Esophagus muscularis mucosa (tissue), 4 donors: Measurements from ENCODE around the gene SSTR5. TPM values are rescaled to one million over a fixed set of nuclear protein-coding genes. Genes with fewer than 3 reads are reported as not detected.
"Not testable (repeated sequence)": the region's sequence is repeated elsewhere in the genome, so short reads cannot be mapped to it uniquely, and the experiment has no call there.

Experiments used
- DNase-seq: peaks from one replicate; pipeline ENCODE4 v3.0.0-alpha.2; 2017; ENCODE audit errors: extremely low spot score
- H3K27ac ChIP-seq, 4 donors: fragments of 200-600 bp; sonication (generic); replicated peaks in 1 of 4; 1 replicate in 3 of 4; 2 replicates in 1 of 4; pipeline ENCODE4 v1.5.1; 2016 to 2019; ENCODE audit warnings: mild to moderate bottlenecking in 1 of 4
- H3K27me3 ChIP-seq, 4 donors: fragments of 200-600 bp; sonication (generic); one replicate each; pipeline versions ENCODE4 v1.5.1 to v1.6.0; 2016 to 2019
- H3K36me3 ChIP-seq, 4 donors: fragments of 200-600 bp; sonication (generic); one replicate each; pipeline ENCODE4 v1.5.1; 2016 to 2019
- H3K4me1 ChIP-seq, 4 donors: fragments of 200-600 bp; sonication (generic); one replicate each; pipeline ENCODE4 v1.5.1; 2016 to 2019
- H3K4me3 ChIP-seq, 4 donors: fragments of 200-600 bp; sonication (generic); 1 replicate in 2 of 4; 2 replicates in 2 of 4; pipeline ENCODE4 v1.5.1; 2016 to 2019; ENCODE audit warnings: mild to moderate bottlenecking in 4 of 4, moderate library complexity in 1 of 4
- H3K9me3 ChIP-seq, 4 donors: fragments of 200-600 bp; sonication (generic); 1 replicate in 3 of 4; 2 replicates in 1 of 4; pipeline ENCODE4 v1.5.1; 2016 to 2019
- EP300 ChIP-seq: sonication (generic); formaldehyde crosslinking; IDR thresholded peaks from one replicate; pipeline ENCODE4 v1.6.1; 2017; ENCODE audit warnings: antibody characterized with exemption
- POLR2A ChIP-seq: fragments of 450-650 bp; IDR thresholded peaks from one replicate; pipeline ENCODE4 v1.6.1; 2017; ENCODE audit warnings: antibody characterized with exemption, moderate library complexity, mild to moderate bottlenecking, low read depth
- POLR2AphosphoS5 ChIP-seq, 2 donors: sonication (generic); formaldehyde crosslinking; IDR thresholded peaks; one replicate each; pipeline ENCODE4 v1.6.1; 2017; ENCODE audit warnings: antibody characterized with exemption in 2 of 2
- WGBS: methylation state at CpG from one replicate; pipeline ENCODE4 v1.1.5; 2018; 5-methylcytosine and 5-hydroxymethylcytosine counted together
- intact Hi-C: fragments of 100-400 bp; cut with DNase I; formaldehyde crosslinking; loops from one replicate; pipeline ENCODE4 v1.15.1; 2023
- total RNA-seq, 4 donors: library from RNA; depleted of rRNA; stranded (reverse); fragments of >200 nt; gene quantifications; one replicate each; pipeline versions ENCODE4 v1.1.0 to v1.2.1, GENCODE V29; 2016
- TF ChIP-seq, protein P1 (sequence below), 3 experiments: fragments of 200-600 bp in 2 of 3; fragments of 450-650 bp in 1 of 3; sonication (generic) in 2 of 3; IDR thresholded peaks; one replicate each; pipeline ENCODE4 v1.5.1; 2017 to 2019; ENCODE audit warnings: antibody characterized with exemption in 3 of 3, mild to moderate bottlenecking in 2 of 3, moderate library complexity in 1 of 3

The SSTR5 gene
- total RNA-seq, 4 donors from 2014 or later: not detected

DNA sequence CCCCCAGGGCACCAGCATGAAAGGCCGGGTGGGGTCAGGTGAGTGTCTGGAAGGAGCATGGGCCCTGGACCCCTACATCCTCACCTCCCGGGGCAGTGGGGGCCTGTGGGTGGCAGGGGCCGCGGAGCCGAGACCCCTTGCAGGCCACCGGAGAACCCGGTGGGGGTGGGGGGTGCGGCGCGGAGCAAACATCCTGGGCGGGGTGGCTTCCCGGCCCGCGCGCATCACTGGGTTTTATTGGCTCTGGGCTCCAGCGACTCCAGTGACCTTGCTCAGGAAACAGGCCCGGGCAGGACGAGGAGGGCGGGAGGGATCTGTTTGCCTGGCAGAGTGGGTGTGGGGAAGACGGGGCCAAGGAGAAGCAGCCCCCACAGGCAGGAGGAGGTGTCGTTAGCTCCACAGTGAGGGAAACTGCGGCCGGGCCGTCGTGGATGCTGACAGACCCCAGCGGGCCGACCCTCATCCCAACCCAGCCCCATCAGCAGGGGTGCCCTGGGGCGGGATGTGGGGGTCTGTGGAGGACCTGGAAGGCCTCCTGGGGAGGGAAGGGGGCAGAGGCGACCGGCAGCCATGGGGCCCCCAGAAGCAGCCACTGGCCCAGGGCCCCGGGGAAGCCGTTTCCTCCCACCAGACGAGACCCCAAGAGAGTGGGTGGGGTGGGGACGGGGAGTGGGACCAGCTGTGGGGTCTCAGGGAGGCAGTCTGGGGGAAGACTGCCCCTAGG, 10.6 kb downstream of the SSTR5 start:
- Histone ChIP-seq H3K27me3 (peaks cover 0 to 100% (median 34%) of the 10 kb centered on the region in 4 donors), H3K9me3 (peaks cover 0 to 30% (median 24%) of the 10 kb centered on the region in 4 donors), H3K27ac (no peak overlapping the region), H3K36me3 (no peaks in the 10 kb centered on the region), H3K4me1 (peaks cover 0 to 9% (median 4%) of the 10 kb centered on the region in 4 donors), H3K4me3 (no peak overlapping the region)
- intact Hi-C loops: no loop called here
- 70% methylated on average over 18 of the region's 34 CpGs for WGBS
- TF ChIP-seq POLR2AphosphoS5 (IDR thresholded peaks at IDR 0.05): no peak
- TF ChIP-seq POLR2A: no peak
- TF ChIP-seq, protein P1, sequence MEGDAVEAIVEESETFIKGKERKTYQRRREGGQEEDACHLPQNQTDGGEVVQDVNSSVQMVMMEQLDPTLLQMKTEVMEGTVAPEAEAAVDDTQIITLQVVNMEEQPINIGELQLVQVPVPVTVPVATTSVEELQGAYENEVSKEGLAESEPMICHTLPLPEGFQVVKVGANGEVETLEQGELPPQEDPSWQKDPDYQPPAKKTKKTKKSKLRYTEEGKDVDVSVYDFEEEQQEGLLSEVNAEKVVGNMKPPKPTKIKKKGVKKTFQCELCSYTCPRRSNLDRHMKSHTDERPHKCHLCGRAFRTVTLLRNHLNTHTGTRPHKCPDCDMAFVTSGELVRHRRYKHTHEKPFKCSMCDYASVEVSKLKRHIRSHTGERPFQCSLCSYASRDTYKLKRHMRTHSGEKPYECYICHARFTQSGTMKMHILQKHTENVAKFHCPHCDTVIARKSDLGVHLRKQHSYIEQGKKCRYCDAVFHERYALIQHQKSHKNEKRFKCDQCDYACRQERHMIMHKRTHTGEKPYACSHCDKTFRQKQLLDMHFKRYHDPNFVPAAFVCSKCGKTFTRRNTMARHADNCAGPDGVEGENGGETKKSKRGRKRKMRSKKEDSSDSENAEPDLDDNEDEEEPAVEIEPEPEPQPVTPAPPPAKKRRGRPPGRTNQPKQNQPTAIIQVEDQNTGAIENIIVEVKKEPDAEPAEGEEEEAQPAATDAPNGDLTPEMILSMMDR (IDR thresholded peaks at IDR 0.05): no peak
- no peak for TF ChIP-seq EP300
- no peak for DNase-seq

DNA sequence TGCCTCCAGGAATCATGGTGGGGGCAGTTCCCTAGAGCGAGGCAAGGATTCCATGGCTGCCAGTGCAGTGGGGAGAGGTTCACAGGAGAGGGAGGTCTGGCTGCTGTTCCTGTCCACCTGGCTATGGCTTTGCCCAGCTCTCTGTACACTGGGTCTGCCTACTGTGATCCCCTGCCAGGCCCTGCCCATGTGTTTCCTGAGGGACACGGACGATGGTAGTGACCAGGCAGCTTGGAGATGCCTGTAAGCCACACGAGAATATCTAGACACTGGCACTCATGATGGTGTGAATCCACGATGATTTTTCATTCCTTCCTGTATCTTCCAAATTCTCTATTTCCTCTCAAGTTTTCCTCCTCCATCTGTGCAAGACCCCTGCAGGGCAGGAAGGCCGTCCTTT, 12.4 kb downstream of the SSTR5 start:
- 91% methylated on average over 6 of the region's 6 CpGs for WGBS
- TF ChIP-seq POLR2A: no peak
- TF ChIP-seq POLR2AphosphoS5 (IDR thresholded peaks at IDR 0.05): no peak
- TF ChIP-seq, protein P1 (IDR thresholded peaks at IDR 0.05): no peak
- TF ChIP-seq EP300: no peak
- Histone ChIP-seq H3K36me3 (no peaks in the 10 kb centered on the region), H3K9me3 (peaks cover 0 to 30% (median 24%) of the 10 kb centered on the region in 4 donors), H3K27ac (no peak overlapping the region), H3K27me3 (peaks cover 0 to 100% (median 46%) of the 10 kb centered on the region in 4 donors), H3K4me1 (peaks cover 10 to 13% (median 12%) of the 10 kb centered on the region in 4 donors), H3K4me3 (no peak overlapping the region)
- intact Hi-C loops: no loop called here
- no peak for DNase-seq

DNA sequence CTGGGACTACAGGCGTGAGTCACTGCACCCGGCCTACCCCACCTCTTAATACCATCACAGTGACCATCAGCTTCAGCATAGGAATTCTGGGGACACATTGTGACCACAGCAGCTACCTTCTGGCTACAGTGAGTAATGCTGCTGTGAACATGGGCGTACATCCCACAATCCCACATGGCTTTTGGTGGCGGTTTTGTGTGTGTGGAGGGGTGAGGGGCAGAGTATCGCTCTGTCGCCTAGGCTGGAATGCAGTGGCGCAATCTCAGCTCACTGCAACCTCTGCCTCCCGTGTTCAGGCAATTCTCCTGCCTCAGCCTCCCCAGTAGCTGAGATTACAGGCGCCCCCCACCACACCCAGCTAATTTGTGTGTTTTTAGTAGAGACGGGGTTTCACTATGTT, 13.9 kb downstream of the SSTR5 start:
- intact Hi-C loops, DNase-seq, H3K27ac ChIP-seq, H3K4me3 ChIP-seq, H3K36me3 ChIP-seq: not testable (repeated sequence)
- WGBS: 90% methylated on average over 10 of the region's 10 CpGs
- Histone ChIP-seq H3K4me1 (peaks cover 20 to 24% (median 23%) of the 10 kb centered on the region in 4 donors), H3K9me3 (peaks cover 0 to 30% (median 24%) of the 10 kb centered on the region in 4 donors), H3K27me3 (peaks cover 0 to 100% (median 41%) of the 10 kb centered on the region in 4 donors)

DNA sequence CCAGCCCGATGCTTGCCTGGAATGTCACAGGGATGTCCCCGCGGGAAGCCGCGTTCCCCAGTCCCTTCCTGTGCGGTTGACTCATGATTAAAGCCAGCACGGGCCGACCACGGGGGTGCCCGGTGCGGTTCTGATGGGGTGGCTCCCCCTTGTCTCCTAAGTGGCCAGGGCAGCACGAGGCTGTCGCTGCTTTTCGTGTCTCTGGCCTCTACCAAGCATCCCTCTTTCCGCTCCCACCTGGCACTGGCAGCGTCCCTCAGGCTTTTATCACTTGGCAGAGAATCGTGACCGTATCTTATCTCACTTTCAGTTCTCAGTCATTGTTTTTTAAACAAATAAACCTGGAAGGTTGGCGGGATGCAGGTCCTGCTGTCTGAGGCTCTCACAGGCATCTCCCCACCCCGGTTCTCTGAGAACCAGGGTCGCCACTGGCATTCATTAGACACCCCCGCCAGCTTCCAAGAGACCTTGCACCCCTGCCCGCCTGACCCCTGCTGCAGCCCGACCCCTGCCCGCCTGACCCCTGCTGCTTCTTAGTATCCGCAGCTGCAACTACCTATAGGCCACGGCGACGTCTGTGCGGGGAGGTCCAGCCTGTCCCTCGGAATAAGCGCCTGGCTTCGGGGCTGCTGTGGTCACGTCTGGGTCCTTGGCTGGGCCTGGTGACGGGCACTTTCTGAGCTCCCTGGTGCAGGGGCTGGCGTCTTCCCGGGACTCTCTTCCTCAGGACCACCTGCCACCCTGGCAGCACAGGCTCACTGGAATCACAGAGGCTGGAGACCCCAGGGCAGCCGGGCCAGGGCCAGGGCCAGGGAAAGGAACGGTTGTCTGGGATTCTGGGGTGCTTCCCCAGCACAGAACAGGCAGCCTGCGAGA, 16.0 kb downstream of the SSTR5 start:
- no peaks in the 10 kb centered on the region for H3K36me3 ChIP-seq
- no peak overlapping the region for H3K4me3 ChIP-seq
- no peak for DNase-seq
- TF ChIP-seq, protein P1 (IDR thresholded peaks at IDR 0.05): no peak
- TF ChIP-seq EP300 (no peak), POLR2AphosphoS5 (IDR thresholded peaks at IDR 0.05) (no peak), POLR2A (no peak)
- H3K4me1 ChIP-seq: peaks cover 20 to 24% (median 23%) of the 10 kb centered on the region in 4 donors
- no peak overlapping the region for H3K27ac ChIP-seq
- WGBS: 60% methylated on average over 31 of the region's 40 CpGs
- intact Hi-C loops: no loop called here
- peaks cover 0 to 28% (median 24%) of the 10 kb centered on the region in 4 donors for H3K9me3 ChIP-seq
- peaks cover 0 to 88% (median 25%) of the 10 kb centered on the region in 4 donors for H3K27me3 ChIP-seq

DNA sequence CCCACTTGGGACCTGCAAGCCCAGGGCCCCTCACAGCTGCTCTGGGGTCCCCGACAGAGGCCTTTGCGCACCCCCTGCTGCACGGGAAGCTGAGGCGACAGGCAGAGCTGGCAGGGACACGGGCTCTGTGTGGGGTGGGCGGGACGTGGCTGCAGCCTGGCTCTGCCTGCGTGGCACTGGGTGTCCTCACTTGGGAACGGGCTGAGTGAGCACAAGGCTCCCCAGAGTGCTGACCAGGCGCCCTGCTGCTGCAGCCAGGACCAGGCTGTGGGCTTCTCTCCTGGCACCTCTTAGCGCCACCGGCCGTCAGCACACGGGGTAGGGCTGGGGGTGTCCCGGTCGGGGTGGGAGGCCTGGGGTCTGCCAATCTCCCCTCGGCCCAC, 16.9 kb downstream of the SSTR5 start:
- TF ChIP-seq POLR2A: no peak
- TF ChIP-seq, protein P1 (IDR thresholded peaks at IDR 0.05): no peak
- TF ChIP-seq EP300: no peak
- TF ChIP-seq POLR2AphosphoS5 (IDR thresholded peaks at IDR 0.05): no peak
- Histone ChIP-seq H3K4me3 (peak overlapping the region in 3 of 4 donors; percentile 14 to 36 (median 20)), H3K27ac (no peak overlapping the region), H3K9me3 (peaks cover 0 to 19% (median 17%) of the 10 kb centered on the region in 4 donors), H3K4me1 (peaks cover 20 to 24% (median 23%) of the 10 kb centered on the region in 4 donors), H3K27me3 (peaks cover 0 to 79% (median 24%) of the 10 kb centered on the region in 4 donors), H3K36me3 (no peaks in the 10 kb centered on the region)
- WGBS: 75% methylated on average over 4 of the region's 17 CpGs
- intact Hi-C loops: no loop called here
- no peak for DNase-seq
